GM12878 (cell line): ENCODE data around the gene LMF1. TPM values are rescaled to one million over a fixed set of nuclear protein-coding genes. Genes with fewer than 3 reads are reported as not detected.

Experiments used
- ATAC-seq: fragments of 200-7000 bp; cut with Tn5 transposase; 3 replicates; pipeline ENCODE4 v1.9.1; 2020; ENCODE audit warnings: mild to moderate bottlenecking, moderate library complexity
- BruUV-seq: library from RNA; stranded (reverse); fragments of 400-500 nt; replicated peaks from 2 replicates; lab custom pipeline; 2021; lab: Mats Ljungman, UMichigan
- CTCF ChIA-PET: fragments of 300-600 bp; sonication (Branson Sonifier 250); formaldehyde crosslinking; extraction: SDS; loops from one replicate; lab custom pipeline; 2021; ENCODE audit warnings: inconsistent platforms; lab: Yijun Ruan, JAX
- POLR2A ChIA-PET: fragments of 350-600 bp; formaldehyde crosslinking; extraction: SDS; loops from one replicate; lab custom pipeline; 2021; ENCODE audit warnings: inconsistent platforms; lab: Charles Lee
- RAD21 ChIA-PET: fragments of 300-600 bp; sonication (Branson Sonifier 250); formaldehyde crosslinking; loops from one replicate; lab custom pipeline; 2023; ENCODE audit warnings: antibody characterized with exemption; ENCODE audit not compliant: unreplicated experiment; lab: Charles Lee
- SMC1A ChIA-PET: fragments of 300-600 bp; sonication (Branson Sonifier 250); formaldehyde crosslinking; loops from one replicate; lab custom pipeline; 2023; ENCODE audit not compliant: unreplicated experiment, uncharacterized antibody; lab: Charles Lee
- DNase-seq: peaks from one replicate; pipeline ENCODE4 v3.0.0-alpha.2; 2011; ENCODE audit warnings: low read depth, low spot score
- FAIRE-seq: peaks from 3 replicates; lab custom pipeline; 2011; peaks lifted over from hg19 to GRCh38; lab: Jason Lieb, UNC
- H2AFZ ChIP-seq: 2 replicates; pipeline ENCODE4 v1.6.0; 2011; ENCODE audit warnings: low read depth, low read length, control low read depth; ENCODE audit not compliant: control insufficient read depth
- H3K27ac ChIP-seq: 2 replicates; pipeline ENCODE4 v1.5.1; 2011; ENCODE audit warnings: control low read depth; ENCODE audit not compliant: control insufficient read depth, insufficient read depth
- H3K27me3 ChIP-seq, 2 experiments: replicated peaks in 1 of 2; 2 replicates each; pipeline versions ENCODE4 v1.6.0 to v1.6.1; 2011; ENCODE audit warnings: low read length in 1 of 2; ENCODE audit not compliant: control insufficient read depth in 2 of 2, insufficient read depth in 2 of 2
- H3K36me3 ChIP-seq, 2 experiments: 2 replicates each; pipeline ENCODE4 v1.5.1; 2011; ENCODE audit warnings: low read length in 1 of 2; ENCODE audit not compliant: control insufficient read depth in 2 of 2, insufficient read depth in 2 of 2
- H3K4me1 ChIP-seq: 2 replicates; pipeline ENCODE4 v1.6.1; 2011; ENCODE audit warnings: mild to moderate bottlenecking, low read length, moderate library complexity, mixed read lengths; ENCODE audit not compliant: control insufficient read depth, insufficient read depth
- H3K4me2 ChIP-seq: 2 replicates; pipeline ENCODE4 v1.6.0; 2011; ENCODE audit warnings: control low read depth; ENCODE audit not compliant: control insufficient read depth, insufficient read depth
- H3K4me3 ChIP-seq: fragments of 200-600 bp; sonication (generic); 2 replicates; pipeline ENCODE4 v1.5.1; 2016
- H3K79me2 ChIP-seq: 2 replicates; pipeline ENCODE4 v1.6.0; 2011; ENCODE audit warnings: low read length; ENCODE audit not compliant: control insufficient read depth, insufficient read depth
- H3K9ac ChIP-seq: 2 replicates; pipeline ENCODE4 v1.8.0; 2011; ENCODE audit warnings: low read length, control low read depth, mixed read lengths; ENCODE audit not compliant: control insufficient read depth, insufficient read depth
- H3K9me3 ChIP-seq: replicated peaks from 3 replicates; pipeline ENCODE4 v1.5.1; 2011; ENCODE audit warnings: mild to moderate bottlenecking, low read length; ENCODE audit not compliant: control insufficient read depth, insufficient read depth
- H4K20me1 ChIP-seq: 2 replicates; pipeline ENCODE4 v1.6.0; 2011; ENCODE audit not compliant: control insufficient read depth, insufficient read depth
- ASH2L ChIP-seq: fragments of 300-600, 200-600 bp; sonication (generic); IDR thresholded peaks from 2 replicates; pipeline ENCODE4 v1.6.1; 2017; ENCODE audit warnings: low read depth, mild to moderate bottlenecking, borderline replicate concordance
- BCL3 ChIP-seq: IDR thresholded peaks from 2 replicates; pipeline ENCODE4 v1.6.1; 2011; ENCODE audit warnings: borderline replicate concordance, low read depth, mild to moderate bottlenecking, moderate library complexity, low read length; ENCODE audit not compliant: insufficient read depth, poor library complexity, severe bottlenecking
- CHD1 ChIP-seq: IDR thresholded peaks from 2 replicates; pipeline ENCODE4 v1.6.1; 2012; ENCODE audit warnings: low read depth, low read length, improper control_type of control experiment
- E2F4 ChIP-seq: IDR thresholded peaks from 2 replicates; pipeline ENCODE4 v1.6.1; 2012; ENCODE audit warnings: low read depth, low read length, improper control_type of control experiment
- IKZF2 ChIP-seq, 2 experiments: fragments of 450-650 bp; IDR thresholded peaks; 2 replicates each; pipeline ENCODE4 v1.6.1; 2017; ENCODE audit warnings: mild to moderate bottlenecking in 2 of 2, moderate library complexity in 2 of 2
- LARP7 ChIP-seq: fragments of 450-650 bp; IDR thresholded peaks from 2 replicates; pipeline ENCODE4 v1.6.1; 2017; ENCODE audit warnings: mild to moderate bottlenecking
- MEF2A ChIP-seq: IDR thresholded peaks from 2 replicates; pipeline ENCODE4 v1.6.1; 2011; ENCODE audit warnings: low read depth, mild to moderate bottlenecking, low read length, moderate library complexity; ENCODE audit not compliant: insufficient read depth
- MTA3 ChIP-seq: IDR thresholded peaks from 2 replicates; pipeline ENCODE4 v1.6.1; 2012; ENCODE audit warnings: low read length, inconsistent platforms, borderline replicate concordance
- NKRF ChIP-seq: fragments of 450-650 bp; conservative IDR thresholded peaks from 2 replicates; pipeline ENCODE4 v1.6.1; 2017; ENCODE audit warnings: mild to moderate bottlenecking, moderate library complexity
- PKNOX1 ChIP-seq: fragments of 450-650 bp; IDR thresholded peaks from 2 replicates; pipeline ENCODE4 v1.6.1; 2016; ENCODE audit warnings: mild to moderate bottlenecking
- PRDM15 ChIP-seq: fragments of 450-650 bp; formaldehyde crosslinking; IDR thresholded peaks from 2 replicates; pipeline ENCODE4 v1.4.0; 2020; ENCODE audit warnings: mild to moderate bottlenecking, moderate library complexity
- SP1 ChIP-seq: IDR thresholded peaks from one replicate; pipeline ENCODE4 v1.6.1; 2011; ENCODE audit warnings: low read depth, low read length
- SPI1 ChIP-seq: IDR thresholded peaks from 2 replicates; pipeline ENCODE4 v1.6.1; 2011; ENCODE audit warnings: low read depth, mild to moderate bottlenecking, low read length, moderate library complexity, borderline replicate concordance; ENCODE audit not compliant: insufficient read depth
- TBL1XR1 ChIP-seq: IDR thresholded peaks from 2 replicates; pipeline ENCODE4 v1.6.1; 2012; ENCODE audit warnings: low read depth, low read length, improper control_type of control experiment
- ZZZ3 ChIP-seq: IDR thresholded peaks from 2 replicates; pipeline ENCODE4 v1.6.1; 2011; ENCODE audit warnings: low read depth; ENCODE audit not compliant: control insufficient read depth, insufficient read length
- WGBS: methylation state at CpG from one replicate; pipeline ENCODE4 v1.1.6; 2016; ENCODE audit warnings: low lambda C conversion rate; ENCODE audit not compliant: insufficient replicate concordance, insufficient coverage; ENCODE audit errors: missing lambda C conversion rate; 5-methylcytosine and 5-hydroxymethylcytosine counted together
- in situ Hi-C: fragments of 300-500 bp; cut with MboI; formaldehyde crosslinking; loops from 9 replicates; pipeline ENCODE4 v1.14.3; 2018; ENCODE audit warnings: mixed read lengths
- intact Hi-C: fragments of 100-400 bp; cut with micrococcal nuclease; formaldehyde crosslinking; loops from one replicate; pipeline ENCODE4 v1.14.2; 2022; ENCODE audit not compliant: unreplicated experiment
- polyA plus RNA-seq, 11 experiments: library from polyadenylated mRNA; depleted of rRNA in 4 of 11; unstranded in 6 of 11; stranded (reverse) in 5 of 11; fragments of >200 nt; fragmentation: Nextera tagmentation in 4 of 11; fragmentation: Illumina TruSeq in 1 of 11; extraction: Ambion mirVana in 4 of 11; extraction: Trizol in 1 of 11; gene quantifications; 1 replicate in 1 of 11; 2 replicates in 10 of 11; pipeline versions ENCODE4 v1.2.1 to v1.2.3, GENCODE V29; 2011 to 2016; ENCODE audit warnings: inconsistent platforms in 2 of 11, missing spikeins in 2 of 11, low read depth in 1 of 11
- total RNA-seq, 4 experiments: library from RNA; depleted of rRNA in 3 of 4; stranded (reverse); fragments of >200 nt in 3 of 4; fragmentation: Illumina TruSeq in 1 of 4; extraction: Trizol in 1 of 4; gene quantifications; 2 replicates each; pipeline versions ENCODE4 v1.2.1 to v1.2.3, GENCODE V29; 2013 to 2021

Gene LMF1
- total and polyA plus RNA-seq, 10 of the 15 experiments (the other 5 are each of a cell fraction or from before 2014, with no cell fraction given), result 0.18 to 3.2 (median 1.4) TPM; not detected in 1

GRCh38 chr16:901149-901548, 69.6 kb downstream of the LMF1 start:
- CTCF ChIA-PET, result no interaction called here
- no peak for ATAC-seq
- RAD21 ChIA-PET, result no interaction called here
- intact Hi-C loops, result no loop called here
- Histone ChIP-seq H3K27ac (no peak overlapping the region), H2AFZ (no peak overlapping the region), H3K4me2 (no peak overlapping the region), H3K36me3 (no peaks in the 10 kb centered on the region), H3K4me1 (no peaks in the 10 kb centered on the region), H3K4me3 (no peak overlapping the region), H3K9ac (no peak overlapping the region), H4K20me1 (no peaks in the 10 kb centered on the region), H3K79me2 (no peaks in the 10 kb centered on the region), H3K9me3 (no peaks in the 10 kb centered on the region; the same call in 2 of the 3 replicates), H3K27me3 (no peaks in the 10 kb centered on the region)
- no TSS peak for BruUV-seq
- FAIRE-seq, result no peak
- POLR2A ChIA-PET, result no interaction called here
- in situ Hi-C loops, result no loop called here
- 72% methylated on average over 11 of the region's 11 CpGs for WGBS
- no peak for DNase-seq
- SMC1A ChIA-PET, result no interaction called here
- TF ChIP-seq E2F4 (no peak), BCL3 (no peak), CHD1 (no peak), NKRF (no peak), MEF2A (no peak), TBL1XR1 (no peak), IKZF2 (IDR thresholded peaks at IDR 0.05) (no peak), SP1 (no peak), ZZZ3 (no peak), ASH2L (no peak), PRDM15 (CRISPR knock-in tag) (no peak), MTA3 (no peak), SPI1 (no peak), PKNOX1 (no peak), LARP7 (no peak)
